Lower leg skin (tissue), 4 donors: ENCODE data around the gene PRMT2. TPM values are rescaled to one million over a fixed set of nuclear protein-coding genes. Genes with fewer than 3 reads are reported as not detected.
"Not testable (repeated sequence)": the region's sequence is repeated elsewhere in the genome, so short reads cannot be mapped to it uniquely, and the experiment has no call there.

Source experiments
- DNase-seq, 2 donors: peaks; one replicate each; pipeline ENCODE4 v3.0.0-alpha.2; 2019; ENCODE audit warnings: low spot score in 2 of 2
- H3K4me3 ChIP-seq: fragments of 200-600 bp; sonication (generic); 2 replicates; pipeline ENCODE4 v1.5.1; 2017; ENCODE audit warnings: mild to moderate bottlenecking, low read depth; ENCODE audit not compliant: poor library complexity, severe bottlenecking
- POLR2A ChIP-seq, 2 donors: fragments of 450-650 bp; IDR thresholded peaks; one replicate each; pipeline ENCODE4 v1.6.1; 2016 to 2017; ENCODE audit warnings: antibody characterized with exemption in 2 of 2, mild to moderate bottlenecking in 1 of 2, moderate library complexity in 1 of 2
- WGBS, 2 donors: methylation state at CpG; one replicate each; pipeline ENCODE4 v1.1.5; 2018; 5-methylcytosine and 5-hydroxymethylcytosine counted together
- intact Hi-C: fragments of 100-400 bp; cut with DNase I; formaldehyde crosslinking; loops from one replicate; pipeline ENCODE4 v1.15.0; 2023; ENCODE audit warnings: low total_unique reads
- total RNA-seq, 4 donors: library from RNA; depleted of rRNA; stranded (reverse); fragments of >200 nt; gene quantifications; one replicate each; pipeline ENCODE4 v1.1.0, GENCODE V29; 2016
- TF ChIP-seq, protein P1 (sequence below), 3 donors: fragments of 450-650 bp; IDR thresholded peaks; one replicate each; pipeline ENCODE4 v1.5.1; 2016; ENCODE audit warnings: antibody characterized with exemption in 3 of 3, mild to moderate bottlenecking in 3 of 3, moderate library complexity in 2 of 3

PRMT2 gene
- total RNA-seq, 4 donors from 2014 or later: 88.0 to 115 (median 95.2) TPM

GRCh38 chr21:46624050-46624449, 11.4 kb upstream of the PRMT2 start:
- no peak overlapping the region for H3K4me3 ChIP-seq
- no peak for DNase-seq
- 71 to 75% methylated on average over 16 of the region's 16 CpGs for WGBS, 2 donors
- intact Hi-C loops: no loop called here
- no peak for TF ChIP-seq POLR2A (IDR thresholded peaks at IDR 0.05)
- TF ChIP-seq, protein P1, sequence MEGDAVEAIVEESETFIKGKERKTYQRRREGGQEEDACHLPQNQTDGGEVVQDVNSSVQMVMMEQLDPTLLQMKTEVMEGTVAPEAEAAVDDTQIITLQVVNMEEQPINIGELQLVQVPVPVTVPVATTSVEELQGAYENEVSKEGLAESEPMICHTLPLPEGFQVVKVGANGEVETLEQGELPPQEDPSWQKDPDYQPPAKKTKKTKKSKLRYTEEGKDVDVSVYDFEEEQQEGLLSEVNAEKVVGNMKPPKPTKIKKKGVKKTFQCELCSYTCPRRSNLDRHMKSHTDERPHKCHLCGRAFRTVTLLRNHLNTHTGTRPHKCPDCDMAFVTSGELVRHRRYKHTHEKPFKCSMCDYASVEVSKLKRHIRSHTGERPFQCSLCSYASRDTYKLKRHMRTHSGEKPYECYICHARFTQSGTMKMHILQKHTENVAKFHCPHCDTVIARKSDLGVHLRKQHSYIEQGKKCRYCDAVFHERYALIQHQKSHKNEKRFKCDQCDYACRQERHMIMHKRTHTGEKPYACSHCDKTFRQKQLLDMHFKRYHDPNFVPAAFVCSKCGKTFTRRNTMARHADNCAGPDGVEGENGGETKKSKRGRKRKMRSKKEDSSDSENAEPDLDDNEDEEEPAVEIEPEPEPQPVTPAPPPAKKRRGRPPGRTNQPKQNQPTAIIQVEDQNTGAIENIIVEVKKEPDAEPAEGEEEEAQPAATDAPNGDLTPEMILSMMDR (IDR thresholded peaks at IDR 0.05): no peak

DNA sequence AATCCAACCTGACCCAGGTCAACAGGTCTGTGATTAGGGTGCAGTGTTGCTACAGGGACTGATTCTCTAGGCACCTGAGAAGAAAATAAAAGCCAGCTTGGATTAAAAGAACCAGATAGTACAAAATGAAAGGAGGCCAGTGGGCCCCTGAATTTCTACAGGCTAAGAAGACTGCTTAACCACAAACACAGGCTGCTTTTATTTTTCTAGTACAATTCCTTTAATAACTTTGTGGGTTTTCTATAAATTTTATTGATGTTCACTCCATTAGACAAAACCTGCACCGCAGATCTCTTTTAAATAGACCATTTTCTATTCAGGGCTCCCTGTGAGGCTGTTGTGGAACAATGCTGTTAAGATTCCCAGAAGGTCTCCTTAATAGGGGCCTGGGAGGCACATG, 9.7 kb upstream of the PRMT2 start:
- intact Hi-C loops: loop anchor here (1.0 kb wide), 1 partner anchor 11 kb away; no protein-coding TSS in a partner anchor
- DNase-seq: no peak
- WGBS, 2 donors: 87 to 92% methylated on average over 1 of the region's 1 CpG
- TF ChIP-seq POLR2A (IDR thresholded peaks at IDR 0.05): no peak
- TF ChIP-seq, protein P1 (IDR thresholded peaks at IDR 0.05): no peak
- no peak overlapping the region for H3K4me3 ChIP-seq

- intact Hi-C loops: loop anchor here (1.0 kb wide), 1 partner anchor 12 kb away; no protein-coding TSS in a partner anchor
- H3K4me3 ChIP-seq: no peak overlapping the region
- WGBS, 2 donors: 93 to 95% methylated on average over 7 of the region's 7 CpGs
- no peak for DNase-seq
- TF ChIP-seq, protein P1 (IDR thresholded peaks at IDR 0.05): no peak
- TF ChIP-seq POLR2A (IDR thresholded peaks at IDR 0.05): no peak
Observed at GRCh38 chr21:46626536-46626935, 8.9 kb upstream of the PRMT2 start.

- DNase-seq: no peak
- intact Hi-C loops: loop anchor here (1.0 kb wide), 1 partner anchor 13 kb away; no protein-coding TSS in a partner anchor
- no peak for TF ChIP-seq POLR2A (IDR thresholded peaks at IDR 0.05)
- TF ChIP-seq, protein P1 (IDR thresholded peaks at IDR 0.05): no peak
- WGBS, 2 donors: 71 to 86% methylated on average over 6 of the region's 6 CpGs
- no peak overlapping the region for H3K4me3 ChIP-seq
Observed at GRCh38 chr21:46626975-46627501, 8.4 kb upstream of the PRMT2 start.

DNA sequence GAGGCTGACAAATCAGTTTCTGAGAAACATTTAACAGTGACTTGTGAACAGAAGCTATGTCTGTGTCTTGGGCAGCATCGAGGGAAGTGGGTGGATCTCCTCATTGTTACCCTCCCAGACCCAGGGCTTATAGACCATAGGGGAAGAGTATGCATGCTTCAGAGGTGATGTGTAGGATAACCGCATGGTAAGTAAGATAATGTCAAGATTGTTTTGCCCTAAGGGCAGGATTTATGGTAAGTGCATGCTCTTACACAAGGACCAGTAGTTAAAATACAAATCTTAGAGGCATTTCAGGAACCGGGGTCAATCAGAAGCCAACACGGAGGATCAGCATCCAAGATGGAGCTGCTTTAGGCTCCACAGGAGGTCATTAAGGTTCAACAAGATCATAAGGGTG, 7.7 kb upstream of the PRMT2 start:
- intact Hi-C loops: no loop called here
- WGBS, 2 donors: 81 to 83% methylated on average over 4 of the region's 4 CpGs
- no peak for DNase-seq
- H3K4me3 ChIP-seq: no peak overlapping the region
- TF ChIP-seq POLR2A (IDR thresholded peaks at IDR 0.05): no peak

DNA sequence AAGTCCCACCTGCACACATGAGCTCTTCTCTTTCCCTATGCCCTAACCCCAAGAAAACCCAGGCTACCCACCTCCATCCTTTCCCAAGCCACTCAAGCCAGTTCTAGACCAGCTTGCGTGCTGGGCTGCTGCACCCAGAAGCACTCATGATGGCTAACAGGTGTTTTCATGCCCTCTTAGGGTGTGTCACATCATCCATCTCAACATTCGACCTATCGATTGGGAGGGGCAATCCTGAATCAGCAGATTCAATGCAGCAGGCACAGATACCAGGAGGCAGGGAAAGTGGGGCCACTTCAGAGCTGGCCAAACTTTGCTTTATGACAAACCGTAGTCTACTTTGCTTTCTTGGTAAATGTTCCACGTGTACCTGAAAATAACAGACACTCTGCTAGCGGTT, 6.6 kb upstream of the PRMT2 start:
- no peak overlapping the region for H3K4me3 ChIP-seq
- intact Hi-C loops: no loop called here
- 85 to 86% methylated on average over 6 of the region's 6 CpGs for WGBS, 2 donors
- TF ChIP-seq POLR2A (IDR thresholded peaks at IDR 0.05): no peak
- TF ChIP-seq, protein P1 (IDR thresholded peaks at IDR 0.05): no peak
- DNase-seq: no peak

- H3K4me3 ChIP-seq, DNase-seq, intact Hi-C loops: not testable (repeated sequence)
- 84 to 93% methylated on average over 2 of the region's 2 CpGs for WGBS, 2 donors
Observed at GRCh38 chr21:46630915-46631314, 4.6 kb upstream of the PRMT2 start.
